Ascending aorta (tissue), 2 donors: ENCODE data around the gene ABR. TPM values are rescaled to one million over a fixed set of nuclear protein-coding genes. Genes with fewer than 3 reads are reported as not detected.
"Not testable (repeated sequence)": the region's sequence is repeated elsewhere in the genome, so short reads cannot be mapped to it uniquely, and the experiment has no call there.

Source experiments
- DNase-seq, 2 donors: peaks; one replicate each; pipeline ENCODE4 v3.0.0-alpha.2; 2019; ENCODE audit warnings: low spot score in 2 of 2
- H3K27ac ChIP-seq, 2 donors: fragments of 200-600 bp; sonication (generic); one replicate each; pipeline ENCODE4 v1.5.1; 2016 to 2017; ENCODE audit warnings: mild to moderate bottlenecking in 1 of 2
- H3K27me3 ChIP-seq: fragments of 200-600 bp; sonication (generic); one replicate; pipeline ENCODE4 v1.5.1; 2017
- H3K36me3 ChIP-seq, 2 donors: fragments of 200-600 bp; sonication (generic); one replicate each; pipeline ENCODE4 v1.5.1; 2016
- H3K4me1 ChIP-seq, 2 donors: fragments of 200-600 bp; sonication (generic); one replicate each; pipeline ENCODE4 v1.5.1; 2016 to 2017; ENCODE audit warnings: mild to moderate bottlenecking in 1 of 2
- H3K4me3 ChIP-seq, 2 donors: fragments of 200-600 bp; sonication (generic); one replicate each; pipeline ENCODE4 v1.5.1; 2016 to 2017; ENCODE audit warnings: mild to moderate bottlenecking in 1 of 2
- H3K9me3 ChIP-seq, 2 donors: fragments of 200-600 bp; sonication (generic); one replicate each; pipeline ENCODE4 v1.5.1; 2016
- intact Hi-C: fragments of 100-400 bp; cut with DNase I; formaldehyde crosslinking; loops from one replicate; pipeline ENCODE4 v1.15.1; 2023
- total RNA-seq: library from RNA; depleted of rRNA; stranded (reverse); fragments of >200 nt; gene quantifications from one replicate; pipeline ENCODE4 v1.1.0, GENCODE V29; 2016
- TF ChIP-seq, protein P1 (sequence below), 3 experiments: fragments of 200-600 bp in 2 of 3; fragments of 450-650 bp in 1 of 3; sonication (generic) in 2 of 3; IDR thresholded peaks; one replicate each; pipeline ENCODE4 v1.5.1; 2016 to 2019; ENCODE audit warnings: antibody characterized with exemption in 3 of 3, mild to moderate bottlenecking in 1 of 3, moderate library complexity in 1 of 3

Gene ABR
- total RNA-seq, 1 donor from 2014 or later, result 184 TPM

DNA sequence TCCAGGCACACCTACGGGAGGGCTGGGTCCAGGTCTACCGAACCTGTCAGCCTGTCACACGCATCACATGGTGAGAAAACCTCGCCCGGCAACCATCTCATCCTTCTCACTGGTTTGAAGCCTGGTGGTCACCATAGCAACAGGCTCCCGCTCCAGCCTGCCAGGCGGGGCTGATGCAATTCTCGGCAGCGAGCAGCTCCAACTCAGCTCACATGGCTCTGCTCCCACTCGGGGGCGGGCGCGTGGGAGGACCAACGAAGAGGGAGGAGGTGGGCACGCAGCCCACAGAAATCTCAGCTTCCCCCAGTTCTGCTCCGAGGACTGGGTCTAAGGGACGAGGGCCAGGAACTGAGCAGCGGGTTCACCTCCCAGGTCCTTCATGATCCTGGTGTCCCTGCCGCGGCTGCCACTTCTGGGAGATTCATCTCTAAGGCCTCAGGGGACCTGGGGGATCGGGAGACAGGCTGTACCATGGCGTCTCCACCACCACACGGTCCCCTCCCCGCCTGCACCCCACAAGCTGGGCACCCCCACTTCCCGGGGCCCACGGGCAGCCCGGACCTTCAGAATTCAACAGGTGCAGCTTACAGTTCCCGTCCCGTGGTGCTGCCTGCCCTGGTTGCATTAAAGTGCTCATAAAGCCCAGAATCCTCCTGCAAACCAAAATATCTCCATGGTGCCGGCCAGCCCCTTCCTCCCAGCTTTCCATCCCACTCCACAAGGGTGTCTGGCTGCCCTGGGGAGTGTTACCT is 25.8 kb downstream of the ABR start:
- intact Hi-C loops, result no loop called here
- H3K4me1 ChIP-seq, result peaks cover 0 to 8% of the 10 kb centered on the region in 2 donors
- H3K27ac ChIP-seq, result peak overlapping the region; percentile 22 to 38
- DNase-seq, result peak in 1 of 2 donors; percentile 92
- peaks cover 6 to 10% of the 10 kb centered on the region in 2 donors for H3K36me3 ChIP-seq
- no peaks in the 10 kb centered on the region for H3K27me3 ChIP-seq
- peak overlapping the region in 1 of 2 donors; percentile 36 for H3K4me3 ChIP-seq
- TF ChIP-seq, protein P1, sequence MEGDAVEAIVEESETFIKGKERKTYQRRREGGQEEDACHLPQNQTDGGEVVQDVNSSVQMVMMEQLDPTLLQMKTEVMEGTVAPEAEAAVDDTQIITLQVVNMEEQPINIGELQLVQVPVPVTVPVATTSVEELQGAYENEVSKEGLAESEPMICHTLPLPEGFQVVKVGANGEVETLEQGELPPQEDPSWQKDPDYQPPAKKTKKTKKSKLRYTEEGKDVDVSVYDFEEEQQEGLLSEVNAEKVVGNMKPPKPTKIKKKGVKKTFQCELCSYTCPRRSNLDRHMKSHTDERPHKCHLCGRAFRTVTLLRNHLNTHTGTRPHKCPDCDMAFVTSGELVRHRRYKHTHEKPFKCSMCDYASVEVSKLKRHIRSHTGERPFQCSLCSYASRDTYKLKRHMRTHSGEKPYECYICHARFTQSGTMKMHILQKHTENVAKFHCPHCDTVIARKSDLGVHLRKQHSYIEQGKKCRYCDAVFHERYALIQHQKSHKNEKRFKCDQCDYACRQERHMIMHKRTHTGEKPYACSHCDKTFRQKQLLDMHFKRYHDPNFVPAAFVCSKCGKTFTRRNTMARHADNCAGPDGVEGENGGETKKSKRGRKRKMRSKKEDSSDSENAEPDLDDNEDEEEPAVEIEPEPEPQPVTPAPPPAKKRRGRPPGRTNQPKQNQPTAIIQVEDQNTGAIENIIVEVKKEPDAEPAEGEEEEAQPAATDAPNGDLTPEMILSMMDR (IDR thresholded peaks at IDR 0.05), result no peak
- H3K9me3 ChIP-seq, result no peaks in the 10 kb centered on the region

- H3K36me3 ChIP-seq, DNase-seq, H3K4me1 ChIP-seq, intact Hi-C loops, H3K27ac ChIP-seq, H3K9me3 ChIP-seq, H3K4me3 ChIP-seq, H3K27me3 ChIP-seq: not testable (repeated sequence)
Measured at GRCh38 chr17:1152582-1152981, 27.2 kb downstream of the ABR start.

DNA sequence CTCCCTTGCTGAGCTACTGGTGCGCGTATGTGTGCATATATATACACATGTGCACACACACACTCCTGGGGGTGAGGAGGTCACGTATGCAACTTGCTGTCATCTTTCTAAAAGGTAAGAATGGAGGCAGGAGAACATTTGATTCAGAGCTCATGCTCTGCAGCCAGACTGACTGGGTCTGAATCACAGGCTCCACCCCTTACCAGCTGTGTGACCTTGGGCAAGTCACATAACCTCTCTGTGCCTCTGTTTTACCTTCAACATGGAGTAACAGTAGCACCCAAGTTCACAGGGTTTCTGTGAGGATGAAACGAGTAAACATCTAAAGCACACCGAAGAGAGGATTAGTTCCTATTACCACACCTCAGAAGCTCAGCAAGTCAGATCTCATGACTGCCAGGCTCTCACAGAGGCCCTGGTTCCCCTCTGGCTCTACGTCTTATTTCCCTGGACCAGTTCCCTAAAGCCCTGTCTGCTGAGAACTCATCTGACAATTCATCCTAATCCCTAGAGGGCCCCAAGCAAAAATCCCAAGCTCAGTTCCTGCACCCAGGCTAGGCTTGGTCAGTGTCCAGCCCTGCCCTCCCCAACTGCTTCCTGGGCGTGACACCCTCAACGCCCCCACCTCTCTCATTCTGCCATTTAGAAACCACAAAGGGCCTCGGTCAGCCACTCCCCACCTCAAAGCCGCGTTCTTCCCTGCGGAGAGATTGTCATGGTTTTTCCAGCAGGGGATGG is 28.7 kb downstream of the ABR start:
- TF ChIP-seq, protein P1 (IDR thresholded peaks at IDR 0.05), result no peak
- Histone ChIP-seq H3K36me3 (peaks cover 0 to 5% of the 10 kb centered on the region in 2 donors), H3K9me3 (no peaks in the 10 kb centered on the region), H3K4me1 (peaks cover 0 to 8% of the 10 kb centered on the region in 2 donors), H3K4me3 (no peak overlapping the region), H3K27ac (no peak overlapping the region), H3K27me3 (no peaks in the 10 kb centered on the region)
- intact Hi-C loops, result no loop called here
- DNase-seq, result no peak

DNA sequence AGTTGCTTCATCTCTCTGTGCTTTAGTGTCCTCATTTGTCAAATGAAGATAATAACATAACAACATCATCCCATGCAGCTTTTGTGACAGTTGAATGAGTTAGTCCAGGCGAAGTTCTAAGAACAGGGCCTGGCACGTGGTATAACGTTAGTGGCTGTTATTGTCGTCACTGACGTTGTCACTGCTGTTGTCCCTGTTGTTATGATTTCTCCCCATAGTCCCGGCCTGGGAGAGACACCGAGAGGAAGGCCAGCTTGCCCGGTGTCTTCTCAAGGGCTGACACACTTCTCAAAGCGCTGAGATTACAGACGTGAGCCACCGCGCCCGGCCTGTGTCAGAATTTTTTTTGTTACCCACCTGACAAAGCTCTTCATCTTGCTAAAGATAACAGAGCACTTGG is 29.9 kb downstream of the ABR start:
- H3K36me3 ChIP-seq, result peaks cover 0 to 5% of the 10 kb centered on the region in 2 donors
- H3K27me3 ChIP-seq, result no peaks in the 10 kb centered on the region
- H3K27ac ChIP-seq, result no peak overlapping the region
- intact Hi-C loops, result no loop called here
- TF ChIP-seq, protein P1 (IDR thresholded peaks at IDR 0.05), result no peak
- H3K4me1 ChIP-seq, result peaks cover 0 to 8% of the 10 kb centered on the region in 2 donors
- H3K4me3 ChIP-seq, result no peak overlapping the region
- DNase-seq, result no peak
- H3K9me3 ChIP-seq, result no peaks in the 10 kb centered on the region

- TF ChIP-seq, protein P1 (IDR thresholded peaks at IDR 0.05), result peak; percentile 40 to 62 (median 45)
- Histone ChIP-seq H3K4me3 (no peak overlapping the region), H3K36me3 (peaks cover 0 to 5% of the 10 kb centered on the region in 2 donors), H3K9me3 (no peaks in the 10 kb centered on the region), H3K4me1 (no peaks in the 10 kb centered on the region), H3K27me3 (no peaks in the 10 kb centered on the region), H3K27ac (no peak overlapping the region)
- peak in 1 of 2 donors; percentile 77 for DNase-seq
- intact Hi-C loops, result loop anchor here (1.0 kb wide), 1 partner anchor 24 kb away; no protein-coding TSS in a partner anchor
Measured at GRCh38 chr17:1147664-1148063, 32.1 kb downstream of the ABR start.
